CD4-positive, alpha-beta T cell treated with Interleukin-6 for 4 hours (primary cell): ENCODE results near the gene RGN.
A peak's percentile ranks its signal among the peaks of the same experiment; 100 is the strongest.
"Not testable (repeated sequence)": the region's sequence is repeated elsewhere in the genome, so short reads cannot be mapped to it uniquely, and the experiment has no call there.

Experiments
- DNase-seq: peaks from one replicate; pipeline ENCODE4 v3.0.0-alpha.2; 2020; ENCODE audit warnings: mixed read lengths

RGN gene

DNA sequence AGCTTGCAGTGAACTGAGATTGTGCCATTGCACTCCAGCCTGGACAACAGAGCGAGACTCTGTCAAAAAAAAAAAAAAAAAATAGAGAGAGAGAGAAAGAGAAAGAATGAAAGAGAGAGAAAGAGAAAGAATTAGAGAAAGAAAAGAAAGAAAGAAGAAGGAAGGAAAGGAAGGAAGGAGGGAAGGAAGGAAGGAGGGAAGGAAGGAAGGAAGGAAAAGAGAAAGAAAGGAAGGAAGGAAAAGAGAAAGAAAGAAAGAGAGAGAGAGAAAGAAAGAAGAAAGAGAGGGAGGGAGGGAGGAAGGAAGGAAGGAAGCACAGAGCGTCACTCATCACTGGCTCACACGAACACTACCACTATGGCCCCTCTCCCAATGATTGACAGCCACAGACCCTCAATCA is 46.2 kb downstream of the RGN start:
- DNase-seq: not testable (repeated sequence)

DNA sequence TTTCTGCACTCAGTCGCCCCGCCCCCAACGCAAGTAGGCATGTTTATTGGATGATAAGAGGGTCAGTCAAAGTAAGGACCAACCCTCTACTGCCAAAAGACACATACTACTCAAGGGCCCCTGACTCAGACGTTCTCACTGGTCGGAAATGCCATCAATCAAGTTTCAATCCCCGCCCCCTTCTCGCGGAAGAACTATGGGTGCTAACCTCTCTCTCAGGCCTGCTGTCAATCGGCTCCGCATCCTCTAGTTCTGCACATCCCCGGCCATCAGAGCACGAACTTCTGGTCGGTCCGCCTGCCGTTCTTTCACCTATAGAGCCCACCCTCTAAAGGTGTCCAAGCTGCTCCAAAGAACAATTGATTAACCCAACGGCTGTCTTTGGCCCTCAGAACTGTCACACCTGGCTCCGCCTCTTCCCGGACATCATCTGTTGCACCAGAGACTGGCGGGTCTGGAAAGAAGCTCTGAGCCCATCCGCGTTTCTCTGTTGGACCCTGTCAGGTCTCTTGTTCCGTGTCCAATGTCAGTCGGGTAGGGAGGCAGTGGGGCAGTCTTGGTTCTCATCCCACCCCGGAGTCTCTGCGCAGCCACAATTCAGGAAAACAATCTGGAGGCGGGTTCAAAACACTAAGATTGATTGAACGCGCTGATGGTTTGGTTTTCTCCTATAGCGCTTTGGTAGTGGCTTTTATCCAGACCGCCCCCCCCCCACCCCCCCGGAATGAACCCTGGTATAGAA is 51.1 kb downstream of the RGN start:
- peak; percentile 88 for DNase-seq

DNA sequence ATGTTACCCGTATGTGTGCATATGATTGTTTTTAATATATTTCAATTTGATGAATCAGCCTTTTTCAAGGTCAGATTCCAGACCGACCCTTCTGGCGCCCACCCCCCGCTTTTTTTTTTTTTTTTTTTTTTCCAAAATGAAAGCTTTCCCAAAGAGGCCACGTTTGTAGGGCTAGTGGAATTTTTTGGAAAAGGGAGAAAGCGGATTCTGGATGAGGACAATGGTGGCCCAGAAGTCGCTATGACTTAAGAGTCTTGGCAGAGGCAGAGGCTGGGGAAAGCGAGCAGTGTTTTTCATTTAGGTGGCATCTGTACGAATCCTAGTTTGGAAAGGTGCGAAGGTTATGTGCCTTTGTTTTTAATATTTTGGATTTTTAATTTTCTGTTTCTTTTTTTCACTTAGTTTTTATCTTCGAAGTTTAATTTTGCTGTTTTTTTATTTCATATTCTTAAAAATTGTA is 51.7 kb downstream of the RGN start:
- no peak for DNase-seq

DNA sequence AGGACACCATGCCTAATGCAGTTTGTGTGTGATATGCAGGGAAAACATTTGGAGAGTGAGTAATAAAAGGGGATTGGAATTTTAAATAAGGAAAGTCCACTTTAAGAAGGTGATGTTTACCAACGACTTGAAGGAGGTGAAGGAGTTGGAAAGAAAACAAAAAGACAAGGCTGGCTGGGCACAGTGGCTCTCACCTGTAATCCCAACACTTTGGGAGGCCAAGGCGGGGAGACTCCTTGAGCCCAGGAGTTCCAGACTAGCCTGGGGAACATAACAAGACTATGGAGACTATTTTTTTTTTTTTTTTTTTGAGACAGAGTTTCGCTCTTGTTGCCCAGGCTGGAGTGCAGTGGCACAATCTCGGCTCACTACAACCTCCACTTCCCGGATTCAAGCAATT is 55.2 kb downstream of the RGN start:
- no peak for DNase-seq

DNA sequence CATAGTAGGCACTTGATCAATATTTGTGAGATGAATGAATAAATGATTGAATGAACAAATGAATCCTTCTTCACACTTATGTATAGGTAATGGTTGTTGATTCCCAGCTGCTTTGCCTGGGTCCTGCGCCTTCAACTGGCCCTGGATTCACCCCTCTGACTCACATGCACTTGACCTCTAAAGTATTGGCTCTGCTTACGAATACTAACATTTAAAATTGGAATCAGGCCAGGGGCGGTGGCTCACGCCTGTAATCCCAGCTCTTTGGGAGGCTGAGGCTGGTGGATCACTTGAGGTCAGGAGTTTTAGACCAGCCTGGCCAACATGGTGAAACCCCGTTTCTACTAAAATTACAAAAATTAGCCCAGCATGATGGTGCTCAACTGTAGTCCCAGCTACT is 57.4 kb downstream of the RGN start:
- DNase-seq: not testable (repeated sequence)

DNA sequence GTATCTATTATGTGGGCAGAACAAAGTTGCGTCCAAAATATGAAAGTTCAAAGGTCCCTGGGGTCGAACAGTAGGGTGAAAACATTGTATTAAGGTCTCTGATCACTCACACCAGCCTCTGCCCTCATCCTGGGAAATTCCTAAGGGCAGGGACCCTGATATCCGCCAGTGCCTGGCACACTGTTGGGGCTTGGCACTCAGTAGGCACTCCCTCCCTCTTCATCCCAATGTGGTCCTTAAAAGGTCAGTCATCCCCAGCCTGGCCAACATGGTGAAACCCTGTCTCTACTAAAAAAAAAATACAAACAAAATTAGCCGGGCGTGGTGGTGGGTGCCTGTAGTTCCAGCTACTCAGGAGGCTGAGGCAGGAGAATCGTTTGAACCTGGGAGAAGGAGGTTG is 59.9 kb downstream of the RGN start:
- DNase-seq: no peak
